Endothelial cell of umbilical vein (primary cell): Measurements from ENCODE around the gene KRTAP10-8. TPM values are rescaled to one million over a fixed set of nuclear protein-coding genes. Genes with fewer than 3 reads are reported as not detected.
"Not testable (repeated sequence)": the region's sequence is repeated elsewhere in the genome, so short reads cannot be mapped to it uniquely, and the experiment has no call there.

Source experiments
- BruUV-seq: library from RNA; stranded (reverse); fragments of 400-500 nt; replicated peaks from 2 replicates; lab custom pipeline; 2021; lab: Mats Ljungman, UMichigan
- CTCF ChIA-PET: fragments of 300-600, 350-600 bp; sonication (Branson Sonifier 250); formaldehyde crosslinking; loops from one replicate; lab custom pipeline; 2021; ENCODE audit warnings: antibody characterized with exemption, inconsistent platforms; lab: Charles Lee
- POLR2A ChIA-PET: fragments of 300-600, 350-600 bp; sonication (Branson Sonifier 250); formaldehyde crosslinking; loops from one replicate; lab custom pipeline; 2021; ENCODE audit warnings: antibody characterized with exemption, inconsistent platforms; lab: Charles Lee
- DNase-seq: peaks from one replicate; pipeline ENCODE4 v3.0.0-alpha.2; 2011; ENCODE audit warnings: low read depth, low spot score
- FAIRE-seq: peaks from 2 replicates; lab custom pipeline; 2011; peaks lifted over from hg19 to GRCh38; lab: Jason Lieb, UNC
- H2AFZ ChIP-seq: 2 replicates; pipeline ENCODE4 v1.6.0; 2012; ENCODE audit warnings: low read depth, low read length, control low read depth, inconsistent platforms
- H3K27ac ChIP-seq: 2 replicates; pipeline ENCODE4 v1.5.1; 2011; ENCODE audit warnings: low read depth, mild to moderate bottlenecking, control low read depth, low read length, moderate library complexity; ENCODE audit not compliant: insufficient read depth
- H3K27me3 ChIP-seq, 2 experiments: 2 replicates each; pipeline versions ENCODE4 v1.6.0 to v1.6.1; 2011; ENCODE audit warnings: low read length in 2 of 2, mixed read lengths in 1 of 2; ENCODE audit not compliant: control insufficient read depth in 2 of 2, insufficient read depth in 2 of 2
- H3K36me3 ChIP-seq, 2 experiments: 2 replicates in 1 of 2; 3 replicates in 1 of 2; pipeline ENCODE4 v1.5.1; 2011; ENCODE audit warnings: low read length in 2 of 2, mild to moderate bottlenecking in 1 of 2, moderate library complexity in 1 of 2; ENCODE audit not compliant: control insufficient read depth in 2 of 2, insufficient read depth in 2 of 2; ENCODE audit errors: extremely low read depth in 1 of 2
- H3K4me1 ChIP-seq: 3 replicates; pipeline ENCODE4 v1.5.1; 2011; ENCODE audit warnings: mild to moderate bottlenecking, low read length; ENCODE audit not compliant: control insufficient read depth, insufficient read depth; ENCODE audit errors: extremely low read depth
- H3K4me2 ChIP-seq: 2 replicates; pipeline ENCODE4 v1.6.1; 2011; ENCODE audit warnings: low read length, control low read depth, mixed read lengths; ENCODE audit not compliant: insufficient read depth
- H3K4me3 ChIP-seq, 3 experiments: fragments of 200-600 bp in 1 of 3; sonication (generic), shearing (Covaris generic) in 1 of 3; replicated peaks in 1 of 3; 2 replicates each; pipeline ENCODE4 v1.5.1; 2011 to 2016; ENCODE audit warnings: control low read depth in 3 of 3, low read length in 3 of 3, mild to moderate bottlenecking in 2 of 3, inconsistent platforms in 1 of 3, low read depth in 1 of 3, moderate library complexity in 1 of 3; ENCODE audit not compliant: insufficient read depth in 1 of 3
- H3K79me2 ChIP-seq: 2 replicates; pipeline ENCODE4 v1.6.0; 2012; ENCODE audit warnings: low read length, inconsistent platforms; ENCODE audit not compliant: control insufficient read depth, insufficient read depth
- H3K9ac ChIP-seq: replicated peaks from 2 replicates; pipeline ENCODE3; 2011; ENCODE audit warnings: low read length, control low read depth; ENCODE audit not compliant: insufficient read depth; ENCODE audit errors: extremely low read depth
- H3K9me1 ChIP-seq: replicated peaks from 3 replicates; pipeline ENCODE4 v1.6.0; 2011; ENCODE audit warnings: mild to moderate bottlenecking, low read length; ENCODE audit not compliant: control insufficient read depth, insufficient read depth; ENCODE audit errors: extremely low read depth
- H3K9me3 ChIP-seq: replicated peaks from 2 replicates; pipeline ENCODE4 v1.5.1; 2012; ENCODE audit warnings: low read length, inconsistent platforms; ENCODE audit not compliant: control insufficient read depth, insufficient read depth
- H4K20me1 ChIP-seq: replicated peaks from 2 replicates; pipeline ENCODE3; 2011; ENCODE audit warnings: mild to moderate bottlenecking, low read length; ENCODE audit not compliant: control insufficient read depth, insufficient read depth; ENCODE audit errors: extremely low read depth
- FOS ChIP-seq: IDR thresholded peaks from 2 replicates; pipeline ENCODE4 v1.6.1; 2011; ENCODE audit warnings: mild to moderate bottlenecking, low read length, moderate library complexity, borderline replicate concordance; ENCODE audit not compliant: insufficient read depth
- GATA2 ChIP-seq: IDR thresholded peaks from 2 replicates; pipeline ENCODE4 v1.7.0; 2011; ENCODE audit warnings: low read depth, mild to moderate bottlenecking, moderate library complexity, mixed read lengths, low read length; ENCODE audit not compliant: insufficient read length, insufficient read depth
- JUN ChIP-seq: IDR thresholded peaks from 2 replicates; pipeline ENCODE4 v1.6.1; 2011; ENCODE audit warnings: borderline replicate concordance, low read depth; ENCODE audit not compliant: insufficient read length, insufficient read depth
- MYC ChIP-seq: IDR thresholded peaks from one replicate; pipeline ENCODE4 v1.6.1; 2011; ENCODE audit warnings: mild to moderate bottlenecking, low read depth, low read length
- POLR2A ChIP-seq: IDR thresholded peaks from 2 replicates; pipeline ENCODE4 v1.6.1; 2012; ENCODE audit warnings: low read depth, mild to moderate bottlenecking, control low read depth, low read length
- POLR2AphosphoS5 ChIP-seq: IDR thresholded peaks from 2 replicates; pipeline ENCODE4 v1.6.1; 2012; ENCODE audit warnings: low read depth, mild to moderate bottlenecking, control low read depth, low read length, moderate library complexity; ENCODE audit not compliant: insufficient read depth
- dilution Hi-C: fragments of 300-500 bp; cut with MboI; formaldehyde crosslinking; loops from one replicate; pipeline ENCODE4 v1.15.0; 2019; ENCODE audit warnings: low sequenced_read_pairs; ENCODE audit not compliant: extremely low pct_ligation_motif_present
- intact Hi-C: fragments of 100-400 bp; cut with micrococcal nuclease; formaldehyde crosslinking; loops from one replicate; pipeline ENCODE4 v1.10.0; 2022
- polyA plus RNA-seq, 4 experiments: library from polyadenylated mRNA; depleted of rRNA in 3 of 4; stranded (reverse) in 3 of 4; unstranded in 1 of 4; fragments of >200 nt; gene quantifications; 2 replicates each; pipeline versions ENCODE4 v1.2.1 to v1.2.3, GENCODE V29; 2011 to 2012; ENCODE audit warnings: missing spikeins in 1 of 4
- total RNA-seq: library from RNA; stranded (reverse); gene quantifications from 2 replicates; pipeline ENCODE4 v1.2.3, GENCODE V29; 2021
- TF ChIP-seq, protein P1 (sequence below), 2 donors: IDR thresholded peaks; 1 replicate in 1 of 2; 2 replicates in 1 of 2; pipeline ENCODE4 v1.5.1; 2011; ENCODE audit warnings: low read length in 2 of 2, mild to moderate bottlenecking in 2 of 2, moderate library complexity in 2 of 2, control low read depth in 1 of 2, inconsistent platforms in 1 of 2, low read depth in 1 of 2; ENCODE audit not compliant: insufficient read depth in 1 of 2; ENCODE audit errors: extremely low read depth in 1 of 2
- TF ChIP-seq, protein P2 (sequence below): IDR thresholded peaks from 2 replicates; pipeline ENCODE4 v1.6.1; 2011; ENCODE audit not compliant: insufficient read depth, insufficient read length

KRTAP10-8 gene
- total and polyA plus RNA-seq, 2 donors (not counting 3 experiments of a cell fraction or from before 2014, with no cell fraction given) = not detected

DNA sequence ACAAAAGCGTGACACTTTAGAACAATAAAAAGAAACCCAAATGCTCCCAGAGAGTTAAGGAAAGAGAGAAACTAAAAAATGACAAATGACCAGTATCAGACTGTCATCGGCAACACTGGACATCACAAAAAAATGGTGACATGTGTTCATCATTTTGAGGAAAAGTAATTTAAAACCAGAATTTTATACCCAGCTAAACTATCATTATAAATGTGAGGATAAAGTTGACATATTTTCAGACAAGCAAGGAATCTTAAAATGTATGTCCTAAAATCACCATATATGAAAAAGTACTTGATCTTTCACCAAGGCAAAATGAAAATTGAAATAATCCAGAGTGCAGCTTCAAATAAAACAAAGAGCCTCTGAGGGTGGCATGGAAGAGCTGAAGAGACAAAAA, 33.0 kb downstream of the KRTAP10-8 start:
- Histone ChIP-seq H3K27me3 (no peaks in the 10 kb centered on the region), H4K20me1 (no peaks in the 10 kb centered on the region), H3K9me3 (no peaks in the 10 kb centered on the region), H3K9me1 (no peaks in the 10 kb centered on the region), H3K4me3 (no peak overlapping the region), H3K4me1 (no peaks in the 10 kb centered on the region), H3K27ac (no peak overlapping the region), H3K9ac (no peak overlapping the region), H3K79me2 (no peaks in the 10 kb centered on the region), H3K4me2 (no peak overlapping the region), H2AFZ (no peak overlapping the region), H3K36me3 (no peaks in the 10 kb centered on the region)
- intact Hi-C loops (no loop called here), dilution Hi-C loops (no loop called here)
- DNase-seq (no peak), FAIRE-seq (no peak)
- no TSS peak for BruUV-seq
- CTCF ChIA-PET = no interaction called here
- POLR2A ChIA-PET = no interaction called here
- TF ChIP-seq POLR2A = no peak
- TF ChIP-seq GATA2 = no peak
- TF ChIP-seq, protein P1, sequence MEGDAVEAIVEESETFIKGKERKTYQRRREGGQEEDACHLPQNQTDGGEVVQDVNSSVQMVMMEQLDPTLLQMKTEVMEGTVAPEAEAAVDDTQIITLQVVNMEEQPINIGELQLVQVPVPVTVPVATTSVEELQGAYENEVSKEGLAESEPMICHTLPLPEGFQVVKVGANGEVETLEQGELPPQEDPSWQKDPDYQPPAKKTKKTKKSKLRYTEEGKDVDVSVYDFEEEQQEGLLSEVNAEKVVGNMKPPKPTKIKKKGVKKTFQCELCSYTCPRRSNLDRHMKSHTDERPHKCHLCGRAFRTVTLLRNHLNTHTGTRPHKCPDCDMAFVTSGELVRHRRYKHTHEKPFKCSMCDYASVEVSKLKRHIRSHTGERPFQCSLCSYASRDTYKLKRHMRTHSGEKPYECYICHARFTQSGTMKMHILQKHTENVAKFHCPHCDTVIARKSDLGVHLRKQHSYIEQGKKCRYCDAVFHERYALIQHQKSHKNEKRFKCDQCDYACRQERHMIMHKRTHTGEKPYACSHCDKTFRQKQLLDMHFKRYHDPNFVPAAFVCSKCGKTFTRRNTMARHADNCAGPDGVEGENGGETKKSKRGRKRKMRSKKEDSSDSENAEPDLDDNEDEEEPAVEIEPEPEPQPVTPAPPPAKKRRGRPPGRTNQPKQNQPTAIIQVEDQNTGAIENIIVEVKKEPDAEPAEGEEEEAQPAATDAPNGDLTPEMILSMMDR (IDR thresholded peaks at IDR 0.05; ENCODE audit: extremely low read depth in 1 of 2, insufficient read depth in 1 of 2, low read depth in 1 of 2, low read length in 2 of 2) = no peak
- TF ChIP-seq, protein P2, sequence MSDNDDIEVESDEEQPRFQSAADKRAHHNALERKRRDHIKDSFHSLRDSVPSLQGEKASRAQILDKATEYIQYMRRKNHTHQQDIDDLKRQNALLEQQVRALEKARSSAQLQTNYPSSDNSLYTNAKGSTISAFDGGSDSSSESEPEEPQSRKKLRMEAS = no peak
- no peak for TF ChIP-seq JUN
- TF ChIP-seq MYC = no peak
- TF ChIP-seq POLR2AphosphoS5 = no peak
- no peak for TF ChIP-seq FOS

DNA sequence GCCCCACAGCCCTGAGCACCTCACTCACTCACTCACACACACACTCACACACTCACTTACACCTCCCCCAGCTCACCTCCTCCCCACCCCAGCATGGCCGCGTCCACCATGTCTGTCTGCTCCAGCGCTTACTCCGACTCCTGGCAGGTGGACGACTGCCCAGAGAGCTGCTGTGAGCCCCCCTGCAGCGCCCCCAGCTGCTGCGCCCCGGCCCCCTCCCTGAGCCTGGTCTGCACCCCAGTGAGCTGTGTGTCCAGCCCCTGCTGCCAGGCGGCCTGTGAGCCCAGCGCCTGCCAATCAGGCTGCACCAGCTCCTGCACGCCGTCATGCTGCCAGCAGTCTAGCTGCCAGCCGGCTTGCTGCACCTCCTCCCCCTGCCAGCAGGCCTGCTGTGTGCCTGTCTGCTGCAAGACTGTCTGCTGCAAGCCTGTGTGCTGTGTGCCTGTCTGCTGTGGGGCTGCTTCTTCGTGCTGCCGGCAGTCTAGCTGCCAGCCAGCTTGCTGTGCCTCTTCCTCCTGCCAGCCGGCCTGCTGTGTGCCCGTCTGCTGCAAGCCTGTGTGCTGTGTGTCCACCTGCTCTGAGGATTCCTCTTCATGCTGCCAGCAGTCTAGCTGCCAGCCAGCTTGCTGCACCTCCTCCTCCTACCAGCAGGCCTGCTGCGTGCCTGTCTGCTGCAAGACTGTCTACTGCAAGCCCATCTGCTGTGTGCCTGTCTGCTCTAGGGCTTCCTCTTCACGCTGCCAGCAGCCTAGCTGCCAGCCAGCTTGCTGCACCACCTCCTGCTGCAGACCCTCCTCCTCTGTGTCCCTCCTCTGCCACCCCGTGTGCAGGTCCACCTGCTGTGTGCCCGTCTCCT, 34.7 kb downstream of the KRTAP10-8 start, which contains the start of gene KRTAP10-11:
TSS of gene KRTAP10-11 (plus strand) at position 49 of the 856 bp plus-strand sequence. CDS start at position 94, 45 bp downstream.
- H3K4me2 ChIP-seq, H3K36me3 ChIP-seq, H3K4me1 ChIP-seq, dilution Hi-C loops, H3K27ac ChIP-seq, H2AFZ ChIP-seq, intact Hi-C loops, H3K27me3 ChIP-seq, H4K20me1 ChIP-seq, H3K9me3 ChIP-seq, H3K4me3 ChIP-seq, FAIRE-seq, H3K9me1 ChIP-seq, H3K9ac ChIP-seq, DNase-seq, POLR2A ChIA-PET, BruUV-seq, H3K79me2 ChIP-seq, CTCF ChIA-PET: not testable (repeated sequence)
